ENCODE data around the gene ZNF385A.
A peak's percentile ranks its signal among the peaks of the same experiment; 100 is the strongest.

Gene ZNF385A, protein sequence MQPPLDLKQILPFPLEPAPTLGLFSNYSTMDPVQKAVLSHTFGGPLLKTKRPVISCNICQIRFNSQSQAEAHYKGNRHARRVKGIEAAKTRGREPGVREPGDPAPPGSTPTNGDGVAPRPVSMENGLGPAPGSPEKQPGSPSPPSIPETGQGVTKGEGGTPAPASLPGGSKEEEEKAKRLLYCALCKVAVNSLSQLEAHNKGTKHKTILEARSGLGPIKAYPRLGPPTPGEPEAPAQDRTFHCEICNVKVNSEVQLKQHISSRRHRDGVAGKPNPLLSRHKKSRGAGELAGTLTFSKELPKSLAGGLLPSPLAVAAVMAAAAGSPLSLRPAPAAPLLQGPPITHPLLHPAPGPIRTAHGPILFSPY
- total RNA-seq, result 5.2 to 82.7 (median 14.2) reads per million in 18 experiments

DNA sequence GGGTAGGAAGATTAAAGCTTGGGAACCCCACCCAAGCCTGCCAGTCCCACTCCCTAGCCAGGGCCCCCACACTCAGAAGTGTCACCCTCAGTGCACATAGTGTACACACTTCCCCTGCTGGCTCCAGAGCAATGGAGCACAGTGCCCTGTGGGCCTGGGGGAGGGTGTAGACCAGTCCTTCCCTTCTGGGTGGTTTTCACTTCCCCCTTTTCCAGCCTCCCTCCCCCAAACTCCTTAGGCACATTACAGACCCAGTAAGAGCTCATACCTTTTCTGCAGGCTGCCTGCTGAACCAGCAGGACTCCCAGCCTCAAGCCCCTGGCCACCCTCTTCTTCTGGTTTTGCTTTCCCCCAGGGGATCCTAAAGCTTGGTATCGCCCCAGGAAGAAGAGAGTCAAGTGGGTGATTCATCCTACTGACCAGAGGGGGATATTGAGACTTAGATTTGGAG is at the start of gene ZNF385A:
ZNF385A (minus strand) TSS at position 143 of the 451 bp plus-strand sequence. CDS start 219 bp downstream, outside the sequence.
- peak; percentile 94 to 95 for DNase-seq

DNA sequence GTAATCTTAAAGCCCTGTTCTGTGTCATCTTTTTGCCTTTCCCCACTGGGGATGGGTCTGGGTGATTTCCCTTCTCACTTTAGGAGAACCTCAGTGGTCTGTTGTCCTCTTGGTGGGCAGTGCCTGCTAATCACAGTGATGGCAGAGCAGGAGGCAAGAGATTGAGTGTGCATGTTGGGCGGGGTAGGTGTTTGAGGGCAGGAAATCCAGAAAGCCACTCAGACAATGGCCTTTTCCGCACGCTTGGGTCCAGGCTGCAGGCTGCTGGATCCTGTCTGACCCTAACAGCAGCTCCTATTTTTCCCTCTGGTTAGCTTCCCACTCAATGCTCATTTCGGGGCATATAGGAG is 48.3 kb upstream of the ZNF385A start:
- DNase-seq, result no peak

DNA sequence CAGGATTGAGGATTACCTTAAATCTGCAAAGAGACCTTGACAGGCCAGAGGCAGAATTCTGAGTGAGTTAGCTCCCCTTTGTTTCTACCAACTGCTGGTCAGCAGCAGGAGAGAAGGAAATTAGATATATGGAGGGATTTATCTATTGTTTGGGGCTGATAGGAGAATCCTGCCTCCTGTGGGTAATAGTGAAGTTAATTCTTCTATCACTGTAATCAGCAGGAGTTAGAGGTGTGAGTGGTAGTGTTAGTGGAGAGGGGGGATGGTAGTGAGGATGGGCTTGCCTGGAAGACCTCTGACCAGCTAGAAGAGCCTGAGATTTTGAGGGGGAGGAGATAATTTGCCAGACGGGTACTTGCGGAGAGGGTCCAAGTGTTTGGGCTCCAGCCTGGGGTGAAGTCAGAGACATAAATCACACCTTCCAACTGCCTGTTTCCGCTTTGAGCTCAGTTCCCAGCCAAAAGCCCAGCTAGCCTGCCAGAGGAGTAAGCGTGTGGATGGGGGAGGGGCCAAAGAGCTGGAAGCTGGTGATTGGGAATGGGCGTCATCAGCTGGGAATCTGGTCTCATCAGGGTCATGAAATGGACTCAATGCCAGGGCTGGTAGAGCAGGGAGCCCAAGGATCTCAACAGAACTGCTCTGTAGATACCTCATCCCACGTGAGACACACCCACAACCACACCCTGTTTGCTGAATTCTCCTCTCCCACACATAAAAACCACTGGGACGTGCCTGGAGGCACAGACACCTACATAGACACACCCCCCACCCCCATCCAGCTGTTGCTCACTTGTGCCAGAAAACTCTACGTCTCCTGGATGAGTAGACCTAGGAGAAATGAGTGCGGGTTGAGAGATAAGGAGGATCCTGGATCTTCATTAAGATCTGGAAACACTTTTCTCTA is 47.6 kb upstream of the ZNF385A start:
- peak; percentile 34 to 66 for DNase-seq

DNA sequence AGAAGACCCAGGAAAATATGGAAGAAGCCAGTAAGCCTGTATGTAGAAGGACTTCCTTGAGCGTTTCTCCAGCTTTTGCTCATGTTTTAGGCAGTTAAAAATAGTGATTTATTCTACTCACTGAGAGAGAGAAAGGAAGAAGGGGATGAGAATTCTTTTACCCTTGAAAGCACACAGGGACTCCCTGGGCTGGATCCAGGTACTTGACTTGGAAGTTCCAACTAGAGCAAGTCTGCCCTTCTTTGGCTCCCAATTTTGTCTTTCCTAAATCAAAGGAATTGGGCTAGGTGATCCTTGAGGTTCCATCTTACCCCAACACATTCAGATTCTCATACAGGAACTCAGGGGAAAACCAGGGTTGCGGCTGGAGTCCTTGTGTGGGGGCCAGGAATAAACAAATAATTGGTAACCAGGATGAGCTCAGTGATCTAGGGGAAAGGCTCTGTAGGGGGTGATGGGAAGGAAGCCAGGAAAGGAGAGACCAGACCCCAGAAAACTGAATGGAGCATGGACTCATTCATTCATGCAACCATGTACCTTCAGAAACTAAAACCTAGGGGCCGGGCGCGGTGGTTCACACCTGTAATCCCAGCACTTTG is 46.0 kb upstream of the ZNF385A start:
- DNase-seq, result peak in 1 of 2 donors; percentile 31

DNA sequence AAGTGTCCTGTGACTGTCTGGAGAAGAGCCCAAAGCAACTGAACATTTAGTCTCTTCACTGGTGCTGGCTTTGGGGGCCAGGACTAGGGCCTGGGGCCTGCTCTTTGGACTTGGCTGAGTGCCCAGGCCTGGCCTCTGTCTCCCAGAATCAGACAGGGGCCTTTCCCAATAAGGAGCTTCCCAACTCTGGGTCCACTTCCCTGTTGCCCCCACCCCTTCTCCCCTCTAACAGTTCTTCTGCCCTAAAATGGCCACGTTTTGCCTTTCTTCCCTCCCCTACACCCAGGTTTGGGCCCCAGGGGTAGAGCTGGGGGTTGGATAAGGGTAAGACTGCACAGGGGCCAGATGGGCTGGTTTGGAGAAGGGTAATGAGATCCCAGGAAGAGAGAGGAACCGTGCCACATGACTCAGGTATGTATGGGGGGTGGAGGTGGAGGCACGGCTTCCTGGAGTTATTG is 44.5 kb upstream of the ZNF385A start:
- DNase-seq, result no peak

DNA sequence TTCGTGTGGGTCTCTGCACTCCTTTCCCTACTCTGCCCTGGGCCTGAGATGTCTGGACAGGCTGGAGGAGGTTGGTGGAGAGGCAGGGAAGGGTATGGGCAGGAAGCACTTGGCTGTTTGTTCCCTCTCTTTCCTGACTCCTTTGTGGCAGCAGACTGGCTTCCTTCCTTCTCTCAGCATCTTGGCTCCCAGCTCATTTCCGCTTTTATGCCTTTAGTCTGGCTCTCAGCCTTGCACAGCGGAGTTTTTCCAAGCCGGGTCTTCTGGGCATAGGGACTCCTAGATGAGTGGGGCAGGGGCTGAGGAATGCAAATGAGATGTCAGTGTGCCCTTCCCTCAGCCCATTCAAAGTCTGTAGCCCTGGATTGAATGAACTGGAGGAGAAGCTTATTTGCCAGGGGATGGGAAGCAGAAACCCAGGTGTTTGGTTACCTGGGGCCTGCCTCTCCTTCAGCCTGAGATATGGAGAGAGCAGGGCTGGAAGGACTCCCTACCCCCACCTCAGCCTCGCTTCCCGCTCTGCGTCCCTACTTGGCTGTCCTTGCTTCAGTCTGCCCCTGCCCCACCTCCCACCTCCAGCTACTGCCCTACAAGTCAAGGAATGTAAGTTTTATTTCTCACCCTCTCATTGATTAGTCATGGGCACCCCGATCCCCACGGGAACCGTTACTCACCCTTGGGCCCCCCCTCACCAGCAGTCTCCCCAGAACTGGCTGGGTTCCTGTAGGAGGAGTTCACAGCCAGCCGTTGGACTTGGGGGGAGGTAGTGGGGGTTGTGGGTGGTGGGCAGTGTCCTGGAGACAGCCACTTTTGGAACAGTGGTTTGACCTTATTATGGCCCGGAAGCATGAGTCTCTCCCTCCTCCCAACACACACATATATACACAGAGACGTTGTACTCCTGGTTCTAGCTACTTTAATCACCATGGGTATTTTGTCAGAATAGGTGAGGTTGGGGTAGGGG is 43.8 kb upstream of the ZNF385A start:
- peak; percentile 48 to 73 for DNase-seq

DNA sequence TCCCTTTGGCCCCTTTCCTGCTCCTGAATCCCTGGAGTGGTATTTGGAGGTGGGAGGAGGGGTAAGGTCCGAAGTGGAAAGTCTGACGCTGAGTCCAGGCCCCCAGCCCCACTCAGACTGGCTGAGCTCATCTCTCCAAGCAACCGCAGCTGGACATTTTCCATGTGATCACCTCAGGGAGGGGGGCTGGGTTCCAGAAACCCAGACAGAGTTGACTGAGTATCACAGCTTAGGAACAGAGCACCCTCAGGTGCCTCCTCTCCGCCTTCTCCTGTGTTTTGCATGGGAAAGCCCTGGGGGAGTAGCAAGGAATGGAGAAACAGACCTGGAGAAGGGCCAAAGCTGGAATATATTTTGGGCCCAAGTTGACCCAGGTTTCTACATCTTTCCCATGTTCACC is 42.6 kb upstream of the ZNF385A start:
- no peak for DNase-seq

DNA sequence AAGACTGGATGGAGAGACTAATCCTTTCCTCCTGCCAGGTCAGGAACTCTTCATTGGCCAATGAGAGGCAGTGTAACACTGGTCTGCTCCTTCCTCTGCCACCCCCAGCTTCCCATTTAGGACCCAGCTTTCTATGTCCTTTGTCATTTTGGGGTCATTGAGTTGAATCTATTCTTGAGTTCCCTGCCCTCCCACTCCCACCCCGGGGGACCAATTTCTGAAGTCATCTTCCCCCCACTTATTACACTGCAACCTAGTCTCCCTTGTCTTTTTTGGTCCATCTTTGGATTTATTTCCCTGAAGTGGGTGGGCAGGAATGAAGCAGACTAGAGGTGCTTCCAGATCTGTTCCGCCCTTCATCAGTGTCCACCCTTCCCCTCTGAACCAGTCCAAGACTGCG is 42.2 kb upstream of the ZNF385A start:
- peak; percentile 35 to 61 for DNase-seq

DNA sequence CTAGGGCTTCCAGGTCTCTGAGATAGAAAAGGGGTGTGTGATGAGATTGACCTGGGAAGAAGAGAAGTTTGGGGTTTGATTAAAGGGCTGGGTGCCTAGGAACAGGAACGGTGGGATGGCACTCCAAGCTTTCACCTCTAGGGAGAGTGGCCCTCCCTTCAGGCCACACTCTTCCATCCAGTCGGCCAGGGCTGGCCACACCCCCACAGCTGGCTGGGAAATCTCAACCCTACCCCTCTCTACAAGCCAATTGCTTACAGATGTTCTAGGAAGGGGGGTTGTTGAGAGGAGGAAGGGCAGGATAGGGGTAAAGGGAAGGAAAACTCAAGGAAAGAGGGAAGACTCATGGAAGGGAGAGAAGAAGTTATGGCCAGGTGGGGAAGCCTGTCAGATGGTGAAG is 41.2 kb upstream of the ZNF385A start:
- DNase-seq, result no peak

DNA sequence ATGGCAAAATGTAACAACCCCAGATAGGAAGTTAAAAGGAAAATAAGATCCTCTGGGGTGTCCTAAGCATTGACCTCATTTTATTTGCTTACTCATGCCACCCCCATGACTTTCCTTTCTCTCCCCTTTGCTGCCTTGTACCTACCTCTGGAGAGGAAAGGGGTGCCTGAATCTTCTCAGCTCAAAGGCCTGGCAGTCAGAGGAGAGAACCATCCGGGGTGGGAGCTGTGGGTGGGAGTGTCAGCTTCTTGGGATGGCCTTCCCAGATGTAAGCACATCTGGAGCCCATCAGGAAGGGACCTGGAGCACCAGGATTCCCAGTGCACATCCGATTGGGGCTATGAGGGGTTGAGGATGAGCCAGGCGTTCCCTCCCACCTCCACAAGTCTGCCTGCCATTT is 39.7 kb upstream of the ZNF385A start:
- peak; percentile 26 to 46 for DNase-seq

DNA sequence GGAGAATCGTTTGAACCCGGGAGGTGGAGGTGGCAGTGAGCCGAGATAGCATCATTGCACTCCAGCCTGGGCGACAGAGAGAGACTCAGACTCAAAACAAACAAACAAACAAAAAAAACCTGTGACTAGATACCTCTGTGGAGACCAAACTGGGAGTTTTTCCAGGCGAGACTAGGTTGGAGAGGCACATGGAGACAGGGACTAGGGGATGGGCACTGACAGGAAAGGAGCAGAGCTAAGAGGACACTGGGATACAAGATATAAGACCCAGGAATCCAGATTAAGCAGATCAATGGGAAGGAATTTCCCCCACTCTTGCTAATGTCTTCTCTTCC is 39.2 kb upstream of the ZNF385A start:
- no peak for DNase-seq

DNA sequence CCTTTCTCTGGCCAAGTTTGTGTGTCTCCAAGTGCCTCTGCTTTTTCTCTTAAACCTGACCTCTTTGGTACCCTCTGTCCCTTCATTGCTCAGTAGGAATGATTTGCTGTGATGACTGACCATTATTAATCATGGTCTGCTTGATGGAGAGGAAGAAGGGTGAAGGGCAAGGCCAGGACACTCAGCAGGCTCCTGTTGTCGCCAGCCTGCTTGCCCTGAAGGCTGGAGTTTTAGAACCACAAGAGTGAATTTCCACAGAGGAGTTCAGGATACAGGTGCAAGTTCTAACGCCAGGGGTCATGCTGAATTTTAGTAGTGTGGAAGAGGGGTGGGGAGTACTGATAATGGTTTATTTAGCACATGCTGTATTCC is 37.3 kb upstream of the ZNF385A start:
- no peak for DNase-seq

DNA sequence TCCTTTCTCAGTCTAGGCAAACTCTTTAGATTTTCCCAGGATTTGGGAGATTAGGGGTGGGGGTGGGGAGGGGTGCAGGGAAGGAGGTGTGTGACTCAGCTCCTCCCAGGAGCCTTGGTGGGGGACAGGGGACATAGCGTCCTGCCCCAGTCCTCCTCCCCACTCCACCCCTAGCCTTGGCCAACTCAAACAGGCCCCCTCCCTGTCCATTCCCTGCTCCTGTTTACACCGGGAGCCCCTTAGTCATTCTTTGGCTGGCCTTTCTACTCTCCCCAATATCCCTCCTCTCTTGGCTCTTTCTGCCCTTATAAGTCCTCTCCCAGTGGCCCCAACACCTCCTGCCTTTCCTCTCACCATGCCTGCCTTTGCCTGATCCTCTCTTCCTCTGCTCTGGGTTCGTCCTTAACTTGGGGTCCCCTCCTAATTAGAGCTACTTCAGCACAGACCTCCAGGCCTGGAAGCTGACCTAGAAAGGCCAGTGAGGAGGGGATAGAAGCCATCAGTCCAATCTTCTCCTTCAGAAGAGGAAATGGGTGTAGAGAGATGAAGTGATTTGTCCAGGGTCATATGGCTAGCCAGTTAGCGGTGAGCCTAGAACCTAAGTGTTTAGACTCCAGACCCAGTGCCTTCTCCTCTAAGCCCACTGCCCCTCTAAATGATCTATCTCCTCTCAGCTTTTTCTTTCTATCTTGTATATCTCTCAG is 36.8 kb upstream of the ZNF385A start:
- DNase-seq, result no peak

DNA sequence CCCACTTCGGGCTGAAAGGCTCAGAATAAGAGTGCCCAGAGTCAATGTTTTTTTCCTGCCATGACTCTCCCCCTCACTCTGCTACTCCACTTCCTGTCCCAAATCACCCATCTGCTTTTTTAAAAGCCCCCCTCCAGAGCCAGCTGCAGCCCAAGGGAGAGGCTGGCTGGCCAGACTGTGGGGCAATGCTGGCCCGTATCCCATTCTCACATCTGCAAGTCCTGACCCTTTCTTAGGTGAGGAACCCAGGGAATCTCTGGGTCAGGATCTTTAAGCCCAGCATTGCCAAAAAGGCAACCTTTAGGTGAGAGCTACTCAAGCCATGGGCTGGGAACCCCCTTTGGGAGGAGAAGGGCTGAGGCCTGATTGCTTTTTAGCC is 36.2 kb upstream of the ZNF385A start:
- no peak for DNase-seq

DNA sequence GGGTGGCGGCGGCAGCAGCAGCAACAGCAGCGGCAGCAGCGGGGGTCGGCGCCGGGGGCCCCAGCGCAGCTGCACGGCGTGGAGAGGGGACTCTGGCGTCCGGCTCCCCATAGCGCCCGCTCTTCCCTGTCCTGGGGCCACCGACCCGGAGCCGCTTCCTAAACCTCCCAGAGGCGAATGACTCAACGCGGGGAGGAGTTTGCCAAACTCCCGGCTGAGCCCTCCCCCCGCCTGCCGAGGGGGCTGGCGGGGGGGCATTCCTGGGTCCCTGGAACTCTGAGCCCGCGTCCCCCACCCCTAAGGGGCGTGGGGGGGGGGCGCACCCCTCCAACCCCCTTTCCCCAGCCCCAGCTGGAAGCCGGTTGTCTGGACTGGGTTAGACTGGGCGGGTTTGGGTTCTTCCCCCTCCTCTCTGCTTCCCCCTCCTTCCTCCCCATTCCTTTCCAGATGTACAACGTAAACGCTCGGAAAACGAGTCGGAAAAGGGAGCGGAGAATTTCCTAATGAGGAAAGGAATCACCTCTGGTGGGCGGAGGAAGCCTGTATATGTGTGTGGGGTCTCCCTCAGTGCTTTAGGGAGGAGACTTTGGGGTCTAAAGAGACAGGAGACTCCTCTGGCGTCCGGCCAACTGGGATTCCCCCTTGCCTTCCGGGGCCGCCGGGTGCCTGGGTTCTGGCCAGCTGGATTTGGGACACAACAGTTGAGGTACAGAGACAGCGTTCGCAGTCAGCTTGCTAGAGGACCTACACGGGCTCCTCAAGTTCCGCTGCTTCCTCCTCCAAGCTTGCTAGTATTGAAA is 34.8 kb upstream of the ZNF385A start, which contains the start of gene ITGA5:
ITGA5 (minus strand) TSS at position 179 of the 800 bp plus-strand sequence; CDS start at position 111, 68 bp downstream.
- peak; percentile 50 to 70 for DNase-seq

DNA sequence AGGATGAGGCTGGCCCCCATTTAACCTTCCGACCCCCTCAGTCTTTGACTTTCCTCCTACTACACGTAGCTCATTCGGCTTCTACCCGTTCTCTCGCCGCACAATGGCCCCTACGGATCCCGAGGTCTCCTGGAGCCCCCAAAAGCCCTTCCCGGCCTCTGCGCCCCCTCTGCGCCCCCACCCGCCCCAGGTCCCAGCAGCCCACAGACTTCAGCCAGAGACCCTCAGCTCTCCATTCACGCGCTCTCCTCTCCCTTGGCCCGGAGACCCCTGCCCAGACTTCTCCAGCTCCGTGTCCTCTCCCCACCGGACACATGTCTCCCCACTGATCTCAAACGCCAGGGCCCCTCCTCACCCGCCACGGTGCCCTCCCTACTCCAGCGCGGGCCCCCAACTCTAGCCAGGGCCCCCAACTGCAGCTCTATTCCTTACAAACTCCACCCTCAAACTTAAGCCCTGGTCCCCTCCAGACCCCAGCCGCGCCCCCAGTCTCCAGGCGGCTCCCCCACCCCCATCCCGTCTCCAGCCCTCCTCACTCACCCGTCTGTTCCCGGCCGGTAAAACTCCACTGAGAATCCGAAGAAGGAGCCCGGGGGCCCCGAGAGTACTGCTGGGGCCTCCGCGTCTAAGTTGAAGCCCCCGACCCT is 34.0 kb upstream of the ZNF385A start:
- DNase-seq, result no peak

DNA sequence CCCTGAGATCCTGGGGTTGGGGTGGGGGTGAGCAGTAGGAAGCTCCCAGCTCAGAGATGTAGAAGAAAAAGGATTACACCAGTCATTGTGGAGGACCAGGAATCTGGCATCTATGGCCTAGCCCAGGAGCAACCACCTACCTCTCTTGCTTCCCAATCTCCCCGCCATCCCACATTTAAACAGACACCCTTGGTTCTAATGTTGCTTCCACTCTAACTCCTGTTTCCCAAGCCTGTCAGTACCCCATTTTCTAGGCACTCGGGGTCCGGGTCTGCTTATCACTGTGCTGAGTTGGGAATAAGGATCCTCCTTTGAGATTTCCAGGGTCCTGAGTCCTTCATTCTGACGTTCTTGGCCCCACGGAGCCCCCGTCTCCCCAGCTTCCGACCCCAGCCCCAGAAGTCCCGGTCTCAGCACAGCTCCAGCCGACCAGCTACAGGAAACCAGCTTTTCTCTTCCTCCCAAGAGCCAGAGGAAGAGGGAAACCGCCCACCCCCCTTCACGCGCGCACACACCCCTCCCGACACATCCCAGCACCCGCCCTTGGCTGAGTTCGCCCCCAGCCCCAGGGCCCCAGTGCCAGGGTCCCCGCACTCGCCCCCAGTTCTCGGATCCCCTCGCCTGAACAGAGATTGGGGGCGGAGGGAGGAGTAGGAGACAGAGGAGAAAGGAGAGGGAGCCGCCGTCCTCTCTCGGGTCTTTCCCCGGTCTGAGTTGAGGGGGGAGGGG is 33.3 kb upstream of the ZNF385A start:
- peak in 1 of 2 donors; percentile 50 for DNase-seq

DNA sequence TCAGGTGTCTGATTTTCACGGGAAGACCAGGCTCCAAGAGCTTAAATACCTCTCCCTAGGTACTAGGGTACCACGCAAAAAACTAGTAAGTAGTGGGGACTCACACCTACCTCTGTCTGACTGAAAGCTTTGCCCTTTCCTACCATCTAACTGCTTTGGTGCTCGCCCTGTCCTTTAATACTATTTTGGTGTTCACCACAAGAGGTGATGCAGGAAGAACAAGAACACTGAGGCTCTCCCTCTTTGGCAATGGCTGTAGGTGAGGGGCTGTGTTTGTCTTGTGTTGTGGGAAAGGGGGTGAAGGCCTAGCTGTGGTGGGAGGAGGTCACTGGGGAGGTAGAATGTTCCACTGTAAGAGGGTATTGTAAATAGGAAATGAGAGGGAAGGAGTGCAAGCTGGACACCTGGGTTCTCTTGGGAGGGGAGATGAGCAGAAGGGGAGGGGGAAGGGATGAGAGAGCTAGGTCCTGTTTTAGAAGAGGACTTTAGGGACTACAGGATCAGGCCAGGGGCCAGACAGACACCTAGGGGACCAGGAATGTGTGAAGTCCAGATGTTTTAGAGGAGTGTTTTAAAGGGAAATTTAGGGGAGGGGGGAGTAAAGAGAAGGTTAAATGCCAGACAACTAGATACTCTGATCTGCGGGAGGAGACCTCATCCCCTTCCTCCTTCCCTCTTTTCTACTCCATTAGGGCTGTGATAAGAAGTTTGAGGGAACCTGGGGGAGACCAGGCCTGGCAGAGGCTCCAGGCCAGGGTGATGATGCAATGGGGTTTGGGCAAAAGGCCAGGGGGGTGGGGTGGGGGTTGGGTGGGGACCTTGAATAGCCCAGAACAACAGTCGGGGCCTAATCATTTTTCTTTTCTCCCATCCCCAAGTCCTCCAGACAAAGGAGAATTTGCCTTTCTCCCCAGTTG is 32.4 kb upstream of the ZNF385A start:
- no peak for DNase-seq
